GM19023 (cell line): Measurements from ENCODE around the gene SHB.
A peak's percentile ranks its signal among the peaks of the same experiment; 100 is the strongest.

Experiments
- ATAC-seq: cut with Tn5 transposase; IDR thresholded peaks from one replicate; pipeline ENCODE4 v1.9.1; 2021; ENCODE audit warnings: mild to moderate bottlenecking, moderate library complexity; ENCODE audit not compliant: unreplicated experiment

SHB gene

GRCh38 chr9:37923118-37923795, 145.8 kb downstream of the SHB start:
- ATAC-seq: no peak

DNA sequence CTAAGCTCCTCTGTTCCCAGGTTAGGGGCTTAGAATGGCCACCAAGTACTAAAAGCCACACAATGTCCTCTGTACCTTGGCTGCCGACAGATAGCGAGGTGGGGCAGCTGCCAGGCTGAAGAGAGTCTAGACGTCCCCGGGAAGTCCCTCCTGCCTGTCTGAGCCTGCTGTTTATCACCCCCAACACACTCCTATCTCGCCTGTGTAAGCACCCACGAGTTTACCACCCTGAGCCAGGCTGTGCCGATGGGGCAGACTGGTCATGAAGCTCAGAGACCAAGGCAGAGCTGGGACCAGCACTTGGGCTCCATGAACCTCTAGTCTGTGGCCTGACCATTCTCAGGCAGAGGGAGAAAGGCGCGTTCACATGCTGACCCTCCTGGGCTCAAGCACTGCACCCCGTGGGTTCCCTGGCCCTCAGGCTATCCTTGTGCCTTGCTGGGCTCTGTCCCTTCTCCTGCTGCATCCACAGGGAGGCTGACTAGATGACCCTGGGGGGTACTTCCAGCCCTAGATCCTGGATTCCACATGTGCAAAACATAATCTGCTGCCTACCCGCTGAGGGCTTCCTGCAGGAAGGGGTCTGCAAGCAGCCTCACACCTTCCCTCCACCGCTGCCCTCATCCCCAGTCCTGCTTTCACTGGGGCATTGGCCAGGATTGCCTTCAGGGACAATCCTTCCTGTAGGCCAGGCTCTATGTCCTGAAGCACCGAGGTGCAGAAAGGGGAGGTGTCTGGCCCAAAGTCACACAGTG, 146.5 kb downstream of the SHB start:
- no peak for ATAC-seq

GRCh38 chr9:37921546-37922300, 147.3 kb downstream of the SHB start:
- no peak for ATAC-seq

DNA sequence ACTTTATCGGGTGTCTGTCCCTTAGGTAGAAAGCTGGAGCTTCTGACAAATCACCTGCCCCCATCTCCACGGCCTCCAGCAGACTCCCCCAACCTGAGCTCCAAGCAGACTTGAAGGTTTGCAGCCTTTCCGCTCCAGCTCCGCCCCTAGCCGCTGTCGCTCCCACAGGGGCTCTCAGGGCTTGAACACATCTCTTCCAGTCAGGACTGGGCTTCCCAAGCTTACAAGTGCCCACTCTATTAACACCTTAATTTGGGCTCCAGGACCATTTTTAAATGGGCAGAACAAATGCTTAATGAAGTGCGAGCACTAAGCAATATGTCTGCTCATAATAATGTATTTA, 147.9 kb downstream of the SHB start:
- no peak for ATAC-seq

DNA sequence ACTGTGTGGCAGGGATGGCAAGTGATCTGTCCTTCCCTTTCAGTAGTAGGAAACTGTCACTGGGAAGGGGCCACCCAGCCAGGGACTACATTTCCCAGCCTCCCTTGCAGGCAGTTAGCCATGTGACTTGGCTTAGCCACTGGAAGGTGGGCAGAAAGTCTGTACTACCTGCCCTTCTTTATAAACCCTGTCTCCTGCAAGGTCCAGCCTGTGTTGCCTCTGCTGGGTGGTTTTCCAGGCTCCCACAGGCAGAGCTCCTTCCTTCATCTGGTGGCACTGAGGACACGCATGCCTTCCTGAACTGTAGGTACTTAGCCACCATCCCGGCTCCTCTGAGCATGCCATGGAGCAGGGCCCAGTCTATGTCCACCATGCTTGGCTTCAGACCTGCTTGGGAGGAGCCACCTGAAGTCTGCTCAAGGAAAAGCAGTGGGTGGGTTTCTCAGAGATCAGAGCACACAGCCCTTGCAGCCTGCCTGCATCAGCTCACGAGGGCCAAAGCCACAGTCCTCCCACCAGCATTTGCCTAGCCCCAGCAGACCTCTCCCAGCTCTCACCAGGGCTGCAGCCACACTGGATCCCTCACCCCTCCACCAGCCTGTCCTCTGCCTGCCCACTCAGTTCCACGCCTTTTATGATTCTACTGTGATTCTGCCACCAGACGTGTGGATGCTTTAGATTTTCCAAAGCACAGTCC, 148.4 kb downstream of the SHB start:
- peak; percentile 65 for ATAC-seq

GRCh38 chr9:37919956-37920335, 149.1 kb downstream of the SHB start:
- no peak for ATAC-seq

DNA sequence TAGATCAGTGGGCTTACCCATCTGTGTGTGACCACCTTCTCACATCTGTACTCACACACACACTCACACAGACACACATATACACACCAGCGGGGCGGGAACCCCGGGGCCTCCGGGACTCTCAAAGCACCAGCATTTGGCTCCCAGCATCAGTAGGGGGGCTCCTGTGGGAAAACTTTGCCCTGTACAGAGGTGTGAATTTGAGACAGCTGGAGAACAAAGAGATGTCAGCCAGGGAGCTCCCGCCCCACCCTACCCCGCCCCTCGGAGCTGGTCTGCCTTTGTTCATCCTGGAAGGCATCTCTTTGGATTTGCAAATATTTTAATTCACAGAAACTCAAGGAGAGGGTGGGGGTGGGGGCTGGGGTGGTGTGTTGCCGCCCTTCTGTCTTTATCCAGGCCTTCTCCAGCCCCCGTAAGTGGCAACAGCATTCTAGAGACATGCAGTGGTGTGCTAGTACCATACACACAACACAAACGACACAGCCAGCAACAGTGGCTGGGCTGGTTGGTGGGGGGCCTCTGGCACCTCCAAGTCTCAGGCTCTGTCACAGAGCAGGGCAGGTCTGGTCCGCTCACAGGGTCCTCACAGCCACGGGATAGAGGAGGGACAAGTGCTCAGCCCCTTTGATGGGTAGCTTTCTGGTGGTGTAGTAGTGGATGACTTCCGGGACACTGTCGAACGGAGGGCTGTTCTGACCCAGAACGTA, 149.6 kb downstream of the SHB start:
- ATAC-seq: no peak

DNA sequence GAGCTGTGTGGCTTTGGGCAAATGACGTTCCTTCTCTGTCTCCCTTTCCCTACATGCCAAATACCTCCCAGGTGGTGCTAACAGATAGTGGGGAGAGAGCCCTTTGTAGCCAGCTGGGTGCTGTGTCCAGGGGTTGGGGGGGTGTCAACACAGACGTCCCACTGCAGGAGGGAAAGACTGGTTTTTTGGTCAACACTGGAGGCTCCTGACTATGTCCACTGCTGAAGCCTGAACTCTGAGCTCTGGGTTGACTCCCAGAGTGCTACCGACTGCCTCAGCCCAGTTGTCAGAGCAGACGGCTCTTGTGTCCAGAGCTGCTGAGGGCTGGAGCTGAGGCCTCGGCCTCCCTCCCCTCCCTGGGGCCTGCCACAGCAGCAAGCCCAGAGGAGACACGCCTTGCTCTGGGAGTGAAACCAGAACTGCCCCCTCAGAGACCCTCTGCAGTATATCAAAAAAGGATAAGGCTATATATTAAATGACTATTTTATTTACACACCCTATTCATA, 150.3 kb downstream of the SHB start:
- ATAC-seq: no peak

DNA sequence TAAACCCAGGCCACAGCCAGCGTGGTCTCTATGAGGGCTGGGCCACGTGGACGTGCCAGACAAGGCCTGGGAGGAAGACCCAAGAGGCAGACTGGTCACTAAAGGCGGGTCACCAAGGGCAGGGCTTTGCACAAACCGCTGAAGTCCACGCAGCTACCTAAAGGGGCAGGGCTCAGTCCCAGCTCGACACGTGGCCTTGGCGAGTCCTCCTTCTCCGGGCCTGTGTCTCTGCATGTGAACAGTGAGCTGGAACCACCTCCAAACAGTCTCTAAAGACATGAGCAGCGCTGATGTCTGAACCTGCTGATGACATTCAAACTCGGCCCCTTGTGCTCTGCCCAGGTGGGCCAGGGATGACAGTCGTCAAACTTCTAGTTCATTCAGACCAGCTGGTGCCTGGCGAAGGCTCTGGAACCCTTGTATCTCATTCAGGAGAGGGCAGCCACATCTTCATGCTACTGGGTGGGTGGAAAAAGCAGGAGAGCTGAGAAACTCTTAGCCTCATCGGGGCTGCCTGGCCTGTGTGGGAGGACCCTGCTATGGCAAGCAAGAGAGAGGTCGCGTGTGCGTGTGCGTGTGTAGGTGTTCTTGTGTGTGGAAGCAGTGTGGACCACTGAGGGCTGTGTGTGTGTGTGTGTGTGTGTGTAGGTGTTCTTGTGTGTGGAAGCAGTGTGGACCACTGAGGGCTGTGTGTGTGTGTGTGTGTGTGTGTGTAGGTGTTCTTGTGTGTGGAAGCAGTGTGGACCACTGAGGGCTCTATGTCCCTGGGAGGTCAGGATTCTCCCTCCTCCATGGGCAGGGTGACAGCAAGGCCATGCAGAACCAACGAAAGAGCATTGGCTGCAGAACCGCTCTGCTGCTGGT, 151.0 kb downstream of the SHB start:
- no peak for ATAC-seq

GRCh38 chr9:37917313-37917731, 151.7 kb downstream of the SHB start:
- no peak for ATAC-seq

DNA sequence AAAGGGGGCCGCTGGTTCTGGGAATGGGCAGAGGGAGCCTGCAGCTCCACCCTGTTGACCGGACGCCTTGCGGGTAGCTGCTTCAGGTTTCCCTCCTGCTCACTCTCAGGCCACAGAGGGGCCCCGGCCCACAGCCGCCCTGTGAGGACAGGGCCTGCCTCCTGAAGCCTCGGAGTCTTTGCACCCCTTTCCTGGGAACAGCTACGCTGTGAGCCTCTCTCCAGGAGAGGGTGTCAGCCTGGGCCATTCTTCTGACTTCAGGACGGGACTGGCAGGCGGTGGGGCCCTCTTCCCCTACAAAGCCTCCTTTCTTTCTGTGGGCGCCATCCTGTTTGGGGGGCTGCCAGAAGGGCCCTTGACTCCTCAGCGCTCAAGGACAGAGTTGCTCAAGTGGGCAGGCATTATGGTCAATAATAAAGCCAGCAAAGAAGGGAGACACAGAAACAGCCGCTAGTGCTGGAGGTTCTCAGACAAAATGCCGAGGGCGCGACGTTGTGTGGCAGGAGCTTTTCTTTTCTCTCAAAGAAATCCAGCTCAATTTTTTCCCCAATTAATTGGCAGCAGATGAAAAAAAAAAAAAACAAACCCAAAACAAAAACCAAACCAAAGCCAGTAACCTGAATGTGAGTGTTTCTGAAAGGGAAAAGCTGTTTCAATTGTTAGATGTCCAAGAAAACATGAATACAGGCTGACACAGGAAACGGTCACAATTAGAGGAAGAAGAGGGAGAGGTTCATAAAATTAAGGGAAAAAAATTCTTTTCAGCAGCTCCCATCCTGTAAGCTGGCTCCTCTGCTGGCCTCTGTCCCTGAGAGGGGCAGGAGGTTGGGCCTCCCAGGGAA, 152.3 kb downstream of the SHB start:
- ATAC-seq: no peak

- no peak for ATAC-seq
Measured at GRCh38 chr9:37915911-37916470, 153.0 kb downstream of the SHB start.

DNA sequence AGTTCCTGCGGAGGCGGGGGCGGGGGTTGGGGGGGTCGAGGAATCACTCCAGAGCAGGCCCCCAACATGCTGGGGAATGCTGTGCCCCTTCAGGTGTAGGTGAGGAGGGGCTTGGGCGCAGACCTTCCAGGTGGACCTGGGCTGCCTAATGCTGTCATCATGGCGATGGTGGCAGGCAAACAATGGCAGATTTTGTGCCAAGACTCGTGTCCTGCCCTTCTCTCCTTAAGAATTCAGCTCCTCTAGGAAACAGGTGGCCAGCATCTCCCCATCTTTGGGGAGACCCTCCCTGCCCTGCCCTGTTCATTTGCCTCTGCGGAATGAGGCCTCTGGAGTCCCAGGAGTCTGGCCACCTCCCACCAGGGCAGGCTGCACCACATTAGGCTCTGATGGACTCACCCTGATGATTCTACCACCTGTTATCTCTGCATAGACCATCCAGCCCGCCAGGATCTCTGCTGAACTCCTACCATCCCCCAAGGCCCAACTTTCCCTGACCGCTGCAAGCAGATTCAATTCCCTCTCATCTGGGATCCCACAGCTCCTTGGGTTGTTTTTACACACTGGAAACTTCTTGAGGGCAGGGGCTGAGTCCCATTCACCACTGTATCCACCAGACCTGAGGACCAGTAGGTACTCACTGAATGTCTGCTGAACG, 154.2 kb downstream of the SHB start:
- no peak for ATAC-seq

DNA sequence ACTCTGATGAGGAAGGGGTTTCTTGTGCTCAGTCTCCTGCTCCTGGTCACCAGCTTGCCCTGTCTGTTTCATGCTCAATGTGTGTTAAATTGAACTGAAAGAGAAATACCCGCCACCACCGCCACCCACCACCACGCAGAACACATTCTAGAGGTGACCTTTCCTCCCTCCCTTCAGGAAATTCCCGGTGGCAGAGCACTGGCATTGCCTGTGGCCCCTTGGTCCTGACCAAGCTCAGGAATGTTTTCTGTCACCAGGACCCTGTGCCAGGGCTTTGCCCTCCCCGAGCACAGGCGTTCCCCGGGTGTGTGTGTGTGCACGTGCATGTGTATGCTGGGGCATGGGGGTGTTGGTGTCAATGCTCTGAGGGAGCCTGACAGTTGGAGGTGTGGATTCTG, 154.9 kb downstream of the SHB start:
- no peak for ATAC-seq

DNA sequence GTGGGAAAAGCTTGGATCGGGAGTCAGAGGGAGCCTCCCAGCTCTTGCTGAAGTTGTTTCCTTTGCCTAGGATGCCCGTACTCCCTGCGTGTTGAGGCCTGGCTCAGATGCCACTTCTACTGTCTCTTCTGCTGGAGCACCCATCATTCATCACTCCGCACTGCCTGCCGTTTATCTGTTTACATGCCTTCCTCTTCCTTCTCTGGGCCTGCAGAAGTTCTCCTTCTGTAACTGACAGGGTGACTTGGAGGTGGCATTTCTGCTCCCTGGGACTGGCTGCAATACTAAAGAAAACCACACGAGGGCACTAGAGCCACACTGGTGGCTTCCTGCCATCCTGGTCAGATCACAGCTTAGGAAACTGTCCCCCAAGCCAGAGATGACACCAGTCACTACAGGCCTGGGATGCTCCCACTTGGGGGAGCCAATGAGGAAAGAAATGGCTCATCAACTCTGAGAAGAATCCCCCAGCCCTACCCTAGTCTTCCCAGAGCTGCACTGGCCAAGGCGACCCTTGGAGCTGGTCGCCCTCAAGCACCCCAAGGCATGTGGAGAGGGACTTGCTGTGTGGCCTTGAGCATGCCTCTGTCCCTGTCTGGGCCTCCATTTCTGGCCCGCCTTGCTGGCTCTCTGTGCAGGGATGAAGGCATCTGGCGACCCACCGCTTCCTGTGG, 155.4 kb downstream of the SHB start:
- ATAC-seq: peak; percentile 76

DNA sequence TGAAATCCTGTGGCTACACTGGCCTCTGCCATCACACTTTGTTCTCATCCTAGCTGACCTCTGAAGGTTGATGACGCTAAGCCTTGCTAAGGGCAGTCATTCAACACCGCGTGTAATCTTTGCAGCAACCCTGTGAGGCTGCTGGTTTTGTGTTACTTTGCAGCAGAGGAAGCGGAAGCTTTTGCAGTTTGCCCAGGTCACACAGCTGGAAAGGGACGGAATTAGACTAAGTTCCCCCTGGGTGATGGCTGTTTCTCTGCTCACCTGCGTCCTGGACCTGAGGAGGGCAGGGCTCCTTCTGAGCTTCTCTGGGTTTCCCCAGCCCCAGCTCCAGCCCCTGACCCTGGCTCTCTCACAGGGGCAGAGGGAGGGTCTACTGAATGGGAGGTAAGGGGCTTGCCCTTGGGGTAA, 157.8 kb downstream of the SHB start:
- no peak for ATAC-seq

DNA sequence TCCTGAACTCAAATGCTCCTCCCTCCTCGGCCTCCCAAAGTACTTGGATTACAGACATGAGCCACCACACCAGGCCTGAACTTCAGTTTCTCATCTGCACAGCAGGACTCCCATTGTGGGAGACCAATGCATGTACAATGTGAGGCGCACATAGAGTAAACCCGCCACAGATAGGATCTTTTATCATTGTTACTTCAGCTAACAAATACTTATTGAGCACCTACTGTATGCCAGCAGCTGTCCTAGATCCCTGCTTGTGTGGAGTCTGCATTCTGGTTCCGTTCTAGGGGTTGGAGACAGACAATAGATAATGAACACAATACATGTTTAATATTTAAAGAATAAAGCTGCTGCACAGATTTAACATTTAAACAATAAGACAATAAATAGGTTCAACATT, 158.8 kb downstream of the SHB start:
- ATAC-seq: no peak
